Glutamatergic neuron (in vitro differentiated cells): ENCODE data around the gene ROM1. TPM values are rescaled to one million over a fixed set of nuclear protein-coding genes. Genes with fewer than 3 reads are reported as not detected.

Source experiments
- DNase-seq: peaks from one replicate; pipeline ENCODE4 v3.0.0; 2022
- H3K27ac Mint-ChIP-seq: one replicate; pipeline ENCODE4 v1.8.0; 2020; ENCODE audit warnings: mild to moderate bottlenecking, mixed read lengths, inconsistent platforms; ENCODE audit not compliant: unreplicated experiment
- H3K27me3 Mint-ChIP-seq: one replicate; pipeline ENCODE4 v1.8.0; 2020; ENCODE audit warnings: mild to moderate bottlenecking, moderate library complexity, mixed read lengths, inconsistent platforms; ENCODE audit not compliant: unreplicated experiment
- H3K36me3 Mint-ChIP-seq: one replicate; pipeline ENCODE4 v1.8.0; 2020; ENCODE audit warnings: mild to moderate bottlenecking, mixed read lengths, inconsistent platforms; ENCODE audit not compliant: unreplicated experiment
- H3K4me1 Mint-ChIP-seq: one replicate; pipeline ENCODE4 v1.8.0; 2020; ENCODE audit warnings: mild to moderate bottlenecking, low read depth, mixed read lengths, inconsistent platforms; ENCODE audit not compliant: unreplicated experiment
- H3K4me3 Mint-ChIP-seq: one replicate; pipeline ENCODE4 v1.8.0; 2020; ENCODE audit warnings: mild to moderate bottlenecking, mixed read lengths, inconsistent platforms; ENCODE audit not compliant: unreplicated experiment
- H3K9me3 Mint-ChIP-seq: one replicate; pipeline ENCODE4 v1.8.0; 2020; ENCODE audit warnings: mild to moderate bottlenecking, moderate library complexity, mixed read lengths, inconsistent platforms; ENCODE audit not compliant: unreplicated experiment
- long read RNA-seq: library from polyadenylated mRNA; unstranded; transcript quantifications from one replicate; pipeline ENCODE4 v2.0.0, GENCODE V29; 2020; ENCODE audit not compliant: unreplicated experiment
- total RNA-seq: library from RNA; stranded (reverse); fragmentation: NEBNext Ultra II Directional; extraction: Animal tissue kit (Norgen Biotek cat#: 25700); gene quantifications from one replicate; pipeline ENCODE4 v1.2.1, GENCODE V29; 2021; ENCODE audit not compliant: unreplicated experiment
- TF ChIP-seq, protein P1 (sequence below): fragments of 200-600 bp; sonication (generic); IDR thresholded peaks from one replicate; pipeline ENCODE4 v1.5.0; 2021; ENCODE audit not compliant: partially characterized antibody, unreplicated experiment

ROM1 gene
- 1.3 TPM for total RNA-seq
- long read RNA-seq, partial matches to known transcripts, result 0 of 2 reads
- long read RNA-seq, other reads (novel, unspliced or antisense), result 1 of 2 reads

- DNase-seq, result peak; percentile 85
- TF ChIP-seq, protein P1, sequence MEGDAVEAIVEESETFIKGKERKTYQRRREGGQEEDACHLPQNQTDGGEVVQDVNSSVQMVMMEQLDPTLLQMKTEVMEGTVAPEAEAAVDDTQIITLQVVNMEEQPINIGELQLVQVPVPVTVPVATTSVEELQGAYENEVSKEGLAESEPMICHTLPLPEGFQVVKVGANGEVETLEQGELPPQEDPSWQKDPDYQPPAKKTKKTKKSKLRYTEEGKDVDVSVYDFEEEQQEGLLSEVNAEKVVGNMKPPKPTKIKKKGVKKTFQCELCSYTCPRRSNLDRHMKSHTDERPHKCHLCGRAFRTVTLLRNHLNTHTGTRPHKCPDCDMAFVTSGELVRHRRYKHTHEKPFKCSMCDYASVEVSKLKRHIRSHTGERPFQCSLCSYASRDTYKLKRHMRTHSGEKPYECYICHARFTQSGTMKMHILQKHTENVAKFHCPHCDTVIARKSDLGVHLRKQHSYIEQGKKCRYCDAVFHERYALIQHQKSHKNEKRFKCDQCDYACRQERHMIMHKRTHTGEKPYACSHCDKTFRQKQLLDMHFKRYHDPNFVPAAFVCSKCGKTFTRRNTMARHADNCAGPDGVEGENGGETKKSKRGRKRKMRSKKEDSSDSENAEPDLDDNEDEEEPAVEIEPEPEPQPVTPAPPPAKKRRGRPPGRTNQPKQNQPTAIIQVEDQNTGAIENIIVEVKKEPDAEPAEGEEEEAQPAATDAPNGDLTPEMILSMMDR, result peak; percentile 94
- Mint-ChIP-seq H3K27ac (peak within 1 kb of the TSS; percentile 70), H3K36me3 (no peaks in the 10 kb centered on the region), H3K4me1 (peaks cover 4% of the 10 kb centered on the region), H3K4me3 (peak within 1 kb of the TSS; percentile 93), H3K27me3 (peaks cover 8% of the 10 kb centered on the region), H3K9me3 (peaks cover 5% of the 10 kb centered on the region)
Measured at GRCh38 chr11:62612366-62613290, at the start of gene ROM1, which contains the start of gene EML3. ROM1 (plus strand) TSS chr11:62613257; CDS start chr11:62613282, 25 bp downstream. EML3 (minus strand) TSS chr11:62612775; CDS start chr11:62612457, 318 bp downstream.

GRCh38 chr11:62565100-62565802 is 47.8 kb upstream of the ROM1 start:
- Mint-ChIP-seq H3K27ac (no peak overlapping the region), H3K36me3 (no peaks in the 10 kb centered on the region), H3K4me3 (no peak overlapping the region), H3K4me1 (peaks cover 2% of the 10 kb centered on the region), H3K9me3 (no peaks in the 10 kb centered on the region), H3K27me3 (peaks cover 2% of the 10 kb centered on the region)
- DNase-seq, result no peak
- TF ChIP-seq, protein P1, result no peak

DNA sequence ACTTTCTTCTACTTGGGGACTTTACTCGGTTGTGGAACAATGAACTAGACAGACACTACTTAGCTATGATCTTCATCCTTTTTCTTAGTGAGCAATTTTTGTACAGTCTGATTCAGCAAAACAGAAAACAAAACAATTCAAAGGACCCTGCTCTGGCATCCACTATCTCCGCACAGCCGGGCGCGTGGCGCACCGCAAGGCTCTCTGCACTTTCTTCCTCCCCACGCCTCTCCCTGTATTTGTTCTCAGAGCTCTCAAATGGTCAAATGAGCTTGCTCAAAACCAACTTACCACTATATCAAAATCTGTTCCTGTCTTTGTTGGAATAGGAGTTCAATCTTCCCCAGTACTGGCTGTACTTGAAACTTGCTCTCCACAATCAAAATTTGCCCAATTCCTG is 46.8 kb upstream of the ROM1 start:
- Mint-ChIP-seq H3K27me3 (peaks cover 2% of the 10 kb centered on the region), H3K36me3 (no peaks in the 10 kb centered on the region)

GRCh38 chr11:62567018-62567633 is 45.9 kb upstream of the ROM1 start:
- Mint-ChIP-seq H3K27ac (no peak overlapping the region), H3K4me1 (peaks cover 4% of the 10 kb centered on the region), H3K36me3 (peaks cover under 1% of the 10 kb centered on the region), H3K27me3 (peaks cover 2% of the 10 kb centered on the region), H3K9me3 (no peaks in the 10 kb centered on the region), H3K4me3 (no peak overlapping the region)
- DNase-seq, result no peak
- TF ChIP-seq, protein P1, result no peak

More for the DNA sequence above, 46.8 kb upstream of the ROM1 start:
- H3K27ac Mint-ChIP-seq, result no peak overlapping the region
- DNase-seq, result no peak
- H3K4me1 Mint-ChIP-seq, result no peaks in the 10 kb centered on the region
- TF ChIP-seq, protein P1, result no peak
- no peak overlapping the region for H3K4me3 Mint-ChIP-seq
- H3K9me3 Mint-ChIP-seq, result no peaks in the 10 kb centered on the region
